T47D (cell line): ENCODE results near the gene TRIM44.

Source experiments
- DNase-seq, 2 experiments: peaks; one replicate each; pipeline versions ENCODE4 v3.0.0 to v3.0.0-alpha.2; 2011 to 2012; ENCODE audit warnings: low read depth in 1 of 2, low spot score in 1 of 2
- JUND ChIP-seq: IDR thresholded peaks from 2 replicates; pipeline ENCODE4 v1.6.1; 2012; ENCODE audit warnings: low read depth
- in situ Hi-C: cut with HindIII; loops from 2 replicates; pipeline ENCODE4 v1.10.0; 2016; ENCODE audit warnings: low sequenced_read_pairs, low pct_unique_long_range_greater_than_20kb

The TRIM44 gene

DNA sequence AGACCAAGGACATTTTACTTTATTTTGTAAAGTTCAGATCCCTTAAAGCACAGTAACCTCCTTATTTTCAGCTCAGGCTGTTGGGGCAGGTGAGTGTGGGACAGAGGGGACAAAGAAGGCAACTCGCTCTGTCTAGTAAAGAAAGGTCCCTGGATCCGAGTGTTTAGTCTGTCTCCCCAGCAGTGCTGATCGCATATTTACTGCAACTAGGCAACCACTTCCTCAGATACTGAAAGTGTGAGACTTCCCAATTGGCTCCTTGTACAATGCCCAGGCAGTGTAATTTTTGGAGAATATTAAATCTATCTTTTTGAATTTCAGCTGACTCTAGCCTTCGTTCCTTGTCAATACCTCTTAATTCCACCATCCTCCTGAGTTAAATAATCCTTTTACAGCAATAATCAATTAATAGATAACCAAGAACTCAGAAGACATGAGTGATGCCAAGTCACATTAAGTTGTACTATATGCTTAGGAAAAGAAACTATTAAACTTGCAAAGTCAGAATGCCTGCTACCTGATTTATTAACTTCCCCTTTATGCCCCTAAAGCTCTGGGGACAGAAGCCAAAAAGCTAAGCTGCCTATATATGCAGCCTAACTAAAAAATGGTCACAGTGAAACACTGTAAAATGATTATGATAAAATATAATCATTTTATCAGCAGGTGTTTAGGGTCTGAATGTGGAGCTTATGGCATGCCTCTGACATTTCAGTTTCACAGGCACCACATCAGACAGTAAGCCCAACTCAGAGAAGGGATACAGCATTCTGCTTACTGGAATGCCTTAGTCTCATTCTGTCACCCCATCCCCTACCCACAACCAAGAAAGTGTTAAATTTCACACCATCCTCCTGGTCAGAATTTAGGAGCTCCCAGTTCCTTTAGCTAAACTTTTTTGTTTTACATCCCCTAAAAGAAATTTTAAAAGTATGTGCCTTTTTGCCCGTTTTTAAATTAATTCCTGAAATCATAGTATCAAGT, 138.7 kb downstream of the TRIM44 start:
- in situ Hi-C loops: no loop called here
- DNase-seq: no peak
- no peak for TF ChIP-seq JUND

DNA sequence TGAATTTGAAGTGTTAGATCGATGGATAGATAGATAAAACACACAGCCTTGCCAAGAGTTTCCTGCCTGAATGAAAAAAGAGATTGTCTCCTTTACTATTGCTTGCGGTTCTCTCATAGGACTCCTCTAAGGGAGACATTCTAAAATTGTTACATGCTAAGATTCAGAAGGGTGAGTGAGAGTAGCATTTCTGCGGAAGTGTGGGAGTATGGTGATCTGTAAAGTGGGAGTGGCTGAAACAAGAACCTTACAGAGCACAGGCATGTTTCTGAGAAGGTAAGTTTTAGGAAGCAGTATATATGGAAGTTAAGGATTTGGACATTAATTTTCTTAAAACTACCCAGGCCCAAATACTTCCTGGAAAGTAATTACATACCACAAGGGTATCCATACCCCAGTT, 139.6 kb downstream of the TRIM44 start:
- TF ChIP-seq JUND: no peak
- in situ Hi-C loops: no loop called here
- no peak for DNase-seq

DNA sequence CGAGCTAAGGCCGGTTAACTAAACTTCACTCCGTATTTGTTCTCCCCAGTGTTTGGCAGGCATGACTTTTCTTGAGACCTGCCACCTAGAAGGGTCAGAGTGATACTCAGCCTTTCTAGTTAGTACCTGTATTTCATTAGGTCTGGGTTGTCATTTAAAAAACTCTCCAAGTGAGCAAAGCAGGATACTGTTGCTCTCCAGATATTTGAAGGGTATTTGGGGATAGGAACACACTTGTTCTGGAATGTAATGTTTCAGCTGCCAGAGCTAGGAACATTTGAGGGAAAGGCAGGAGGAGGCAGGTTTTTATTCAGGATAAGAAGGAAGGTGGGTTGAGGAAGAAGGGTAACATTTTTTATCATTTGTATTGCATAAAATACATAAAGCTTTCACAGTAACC, 140.1 kb downstream of the TRIM44 start:
- DNase-seq: no peak
- in situ Hi-C loops: no loop called here
- no peak for TF ChIP-seq JUND

DNA sequence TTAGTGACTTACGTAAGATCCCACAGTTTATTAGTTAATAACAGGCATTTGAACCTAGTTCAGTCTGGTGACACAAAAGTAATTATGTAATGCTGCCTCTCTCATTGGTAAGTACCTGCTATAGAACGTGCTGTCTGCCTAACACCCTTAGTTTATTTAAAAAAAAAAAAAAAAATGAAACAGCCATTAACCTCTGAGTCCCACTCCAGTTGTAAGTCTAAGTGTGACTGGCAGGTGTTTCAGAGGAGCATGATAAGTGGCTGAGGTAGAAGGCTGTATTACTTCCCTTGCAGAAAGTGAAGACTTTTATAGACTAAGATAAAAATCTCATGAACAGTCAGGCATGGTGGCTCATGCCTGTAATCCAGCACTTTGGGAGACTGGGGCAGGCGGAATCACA, 140.5 kb downstream of the TRIM44 start:
- no peak for DNase-seq
- TF ChIP-seq JUND: no peak
- in situ Hi-C loops: no loop called here

DNA sequence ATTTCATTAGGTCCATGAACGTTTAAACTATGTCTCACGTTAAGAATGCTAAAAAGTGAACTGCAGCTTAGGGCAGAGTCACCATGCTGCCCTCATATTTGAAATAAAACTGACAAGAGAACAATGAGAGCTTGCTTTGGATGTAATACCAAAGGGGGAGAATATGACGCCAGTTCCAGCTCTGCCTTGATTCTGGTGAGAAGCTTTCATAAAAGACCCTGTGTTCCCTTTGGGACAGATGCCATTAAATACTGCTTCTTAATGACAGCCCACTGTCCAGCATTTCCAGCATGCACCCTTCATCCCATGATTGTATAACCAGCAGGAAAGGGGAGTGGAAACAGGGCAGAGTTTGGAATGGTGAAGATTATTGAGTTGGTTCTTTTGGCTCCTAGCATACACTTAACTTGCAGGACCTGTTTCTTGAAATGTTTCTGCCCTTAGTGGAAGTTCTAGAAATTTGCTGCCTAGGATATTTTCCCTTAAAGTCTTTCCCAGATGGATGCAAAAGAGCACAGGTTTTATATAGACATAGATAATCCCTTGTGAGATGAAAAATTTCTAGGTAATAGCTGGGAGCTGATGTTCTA, 142.0 kb downstream of the TRIM44 start:
- in situ Hi-C loops: no loop called here
- DNase-seq: peak in 1 of 2 experiments; percentile 57
- TF ChIP-seq JUND: no peak

DNA sequence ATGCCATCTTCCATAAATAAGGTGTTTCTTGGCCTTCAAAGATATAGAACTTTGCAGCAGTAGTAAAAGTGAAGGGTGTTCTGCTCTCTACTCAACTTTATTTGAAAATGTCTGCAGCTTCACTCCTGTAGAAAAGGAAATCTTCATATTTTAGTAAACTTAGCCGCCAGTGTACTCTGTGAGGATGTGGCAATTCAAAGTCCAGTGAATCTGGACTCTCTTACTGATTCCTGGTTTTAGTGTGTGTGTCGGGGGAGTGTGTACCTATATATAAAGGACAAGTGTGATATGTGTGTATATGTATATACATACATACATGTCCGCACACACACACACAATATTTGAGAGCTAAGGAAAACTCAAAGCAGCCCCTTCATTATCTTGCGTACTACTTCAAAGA, 147.0 kb downstream of the TRIM44 start:
- in situ Hi-C loops: no loop called here
- no peak for TF ChIP-seq JUND

DNA sequence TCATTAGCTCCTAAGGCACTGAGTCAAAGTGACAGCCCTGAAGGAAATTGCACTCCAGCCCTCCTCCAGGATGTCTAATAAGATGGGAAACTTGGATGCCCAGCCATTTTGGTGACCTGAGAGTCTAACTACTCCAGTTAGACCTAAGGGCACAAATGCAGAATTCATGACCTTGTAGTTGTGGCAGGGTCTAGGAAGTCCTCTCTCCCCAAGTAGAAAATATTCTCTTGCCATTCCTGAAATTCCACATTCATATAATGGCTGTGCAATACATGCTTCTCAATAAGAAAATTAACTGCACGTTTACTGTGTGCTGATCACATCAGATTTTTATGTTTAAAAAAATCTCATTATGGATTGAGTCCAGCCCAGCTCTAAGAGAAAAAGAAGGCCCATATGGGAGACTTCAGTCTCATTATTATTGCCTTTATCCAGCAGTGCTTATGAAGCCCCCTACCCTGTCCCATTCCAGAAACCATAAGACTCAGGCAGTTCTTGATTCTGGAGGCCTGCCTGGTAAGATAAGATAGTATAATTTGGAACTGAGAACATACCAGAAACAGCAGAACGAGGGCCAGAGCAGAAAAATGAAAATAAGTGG, 147.6 kb downstream of the TRIM44 start:
- in situ Hi-C loops: no loop called here
- DNase-seq: peak; percentile 55 to 88
- peak; percentile 72; the same call in 1 of the 2 replicates for TF ChIP-seq JUND

More for the DNA sequence above, 147.0 kb downstream of the TRIM44 start:
- DNase-seq: no peak

DNA sequence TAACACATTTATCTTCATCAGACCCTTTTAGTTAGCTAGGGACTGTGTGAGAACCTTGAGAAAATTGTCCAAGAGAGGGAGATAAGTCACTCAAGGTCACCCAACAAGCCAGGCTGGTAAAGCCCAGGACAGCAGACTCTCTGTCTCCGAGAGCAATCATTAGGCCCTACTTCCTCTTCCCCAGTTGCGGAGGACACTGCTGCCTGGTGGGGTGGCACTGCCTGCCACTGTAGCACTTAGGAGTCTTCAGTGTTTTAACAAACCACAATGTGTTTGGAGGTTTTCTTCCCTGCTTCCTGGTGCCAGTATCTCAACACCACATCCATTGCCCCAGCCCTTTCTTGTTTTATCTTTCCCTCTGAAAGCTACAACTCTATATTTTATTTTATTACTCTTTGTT, 149.2 kb downstream of the TRIM44 start:
- no peak for DNase-seq
- TF ChIP-seq JUND: no peak

DNA sequence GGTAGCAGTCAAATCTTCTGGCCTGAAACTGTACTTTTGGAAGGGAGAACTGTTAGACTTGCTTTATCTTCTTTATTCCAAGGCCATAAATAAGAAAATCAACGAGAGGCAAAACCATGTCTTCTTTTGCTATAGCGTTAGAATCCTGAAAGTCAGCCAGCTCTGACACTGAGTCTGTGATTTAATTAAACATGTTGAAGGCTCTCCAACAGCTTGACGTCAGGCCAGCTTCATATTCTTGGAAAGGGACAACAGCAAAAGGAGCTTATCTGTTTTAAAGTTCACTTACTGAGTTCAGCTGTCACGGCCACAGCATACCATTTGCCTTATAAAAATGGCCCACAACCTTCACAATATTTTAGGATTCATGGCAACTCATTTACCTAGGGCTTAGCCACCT, 150.3 kb downstream of the TRIM44 start:
- in situ Hi-C loops: no loop called here
- no peak for DNase-seq
- no peak for TF ChIP-seq JUND

More for the DNA sequence above, 149.2 kb downstream of the TRIM44 start:
- in situ Hi-C loops: no loop called here

DNA sequence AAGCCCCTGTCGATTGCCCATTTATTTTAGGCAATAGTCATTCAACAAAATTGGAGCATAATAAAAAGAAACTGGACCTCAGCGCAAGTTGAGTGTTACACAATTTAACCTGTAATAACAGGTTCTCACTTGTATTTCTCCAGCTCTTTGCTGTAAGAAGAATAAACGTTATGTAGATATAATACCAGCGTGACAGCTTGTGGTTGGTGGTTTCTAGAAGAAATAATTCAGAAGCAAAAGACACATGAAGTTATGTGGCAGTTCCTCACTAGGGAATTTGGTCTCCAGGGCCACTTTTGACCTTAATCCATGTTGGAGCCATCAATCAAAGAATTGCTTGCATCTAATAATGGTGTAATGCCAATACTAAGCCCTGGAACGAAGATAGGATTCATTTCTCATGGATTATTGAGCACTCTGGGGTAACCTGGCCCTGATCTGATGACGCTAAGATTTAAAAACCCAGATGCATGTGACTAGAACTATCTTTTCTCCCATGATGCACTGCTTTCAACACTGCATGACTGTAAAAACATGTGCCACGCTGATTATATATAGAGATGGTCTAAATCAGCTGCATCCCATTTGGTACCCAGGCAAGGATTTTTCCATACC, 151.6 kb downstream of the TRIM44 start:
- TF ChIP-seq JUND: no peak
- DNase-seq: no peak
- in situ Hi-C loops: no loop called here

DNA sequence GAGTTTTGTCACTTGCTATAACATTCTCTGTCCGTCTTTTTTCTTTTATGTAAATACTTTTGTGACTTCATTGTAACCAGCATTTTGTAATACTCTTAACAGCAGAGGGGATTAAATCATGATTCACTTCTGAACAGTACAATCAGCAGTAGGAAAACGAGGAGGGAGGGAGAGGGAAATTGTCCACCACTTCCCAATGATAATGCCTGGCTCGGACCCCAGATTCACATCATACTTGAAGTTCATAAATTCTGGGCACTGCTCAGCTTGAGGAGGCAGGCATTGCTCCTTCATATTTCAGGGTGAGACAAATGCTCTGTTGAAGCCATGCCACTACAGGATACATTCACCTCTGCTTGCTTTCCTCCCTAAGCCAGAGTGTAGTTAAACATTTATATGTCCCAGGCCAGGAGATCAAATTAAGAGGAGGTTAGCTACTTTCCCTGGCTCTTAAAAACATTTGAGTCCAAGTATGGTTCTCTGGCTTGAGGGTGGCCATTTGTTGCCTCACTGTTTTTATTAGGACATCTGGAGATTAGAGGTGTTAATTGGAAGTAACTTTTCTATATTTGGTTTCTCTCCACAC, 152.2 kb downstream of the TRIM44 start:
- in situ Hi-C loops: no loop called here
- DNase-seq: no peak
- TF ChIP-seq JUND: no peak
